Calu3 (cell line): ENCODE results near the gene APOL2. TPM values are rescaled to one million over a fixed set of nuclear protein-coding genes. Genes with fewer than 3 reads are reported as not detected.
"Not testable (repeated sequence)": the region's sequence is repeated elsewhere in the genome, so short reads cannot be mapped to it uniquely, and the experiment has no call there.

Source experiments
- BruUV-seq: library from RNA; stranded (reverse); fragments of 400-500 nt; replicated peaks from 2 replicates; lab custom pipeline; 2021; lab: Mats Ljungman, UMichigan
- CTCF ChIA-PET: fragments of 300-600 bp; sonication (Branson Sonifier 250); formaldehyde crosslinking; loops from one replicate; lab custom pipeline; 2022; ENCODE audit warnings: antibody characterized with exemption; lab: Charles Lee
- DNase-seq: peaks from one replicate; pipeline ENCODE4 v3.0.0; 2022
- H3K27ac Mint-ChIP-seq: one replicate; pipeline ENCODE4 v1.8.0; 2022; ENCODE audit warnings: mixed read lengths; ENCODE audit not compliant: unreplicated experiment
- H3K27me3 Mint-ChIP-seq: one replicate; pipeline ENCODE4 v1.8.0; 2022; ENCODE audit warnings: mixed read lengths; ENCODE audit not compliant: unreplicated experiment
- H3K36me3 Mint-ChIP-seq: one replicate; pipeline ENCODE4 v1.8.0; 2022; ENCODE audit warnings: mild to moderate bottlenecking, moderate library complexity, mixed read lengths; ENCODE audit not compliant: insufficient read depth, unreplicated experiment
- H3K4me1 Mint-ChIP-seq: one replicate; pipeline ENCODE4 v1.8.0; 2022; ENCODE audit warnings: mild to moderate bottlenecking, low read depth, mixed read lengths; ENCODE audit not compliant: unreplicated experiment
- H3K4me3 Mint-ChIP-seq: one replicate; pipeline ENCODE4 v1.8.0; 2022; ENCODE audit warnings: mild to moderate bottlenecking, low read depth, moderate library complexity, mixed read lengths; ENCODE audit not compliant: unreplicated experiment
- H3K9me3 Mint-ChIP-seq: one replicate; pipeline ENCODE4 v1.8.0; 2022; ENCODE audit warnings: low read depth, mixed read lengths; ENCODE audit not compliant: unreplicated experiment
- intact Hi-C: fragments of 100-400 bp; cut with micrococcal nuclease; formaldehyde crosslinking; loops from one replicate; pipeline ENCODE4 v1.10.0; 2022; ENCODE audit not compliant: unreplicated experiment
- total RNA-seq: library from RNA; stranded (reverse); gene quantifications from 2 replicates; pipeline ENCODE4 v1.2.3, GENCODE V29; 2022
- TF ChIP-seq, protein P1 (sequence below): fragments of 200-600 bp; IDR thresholded peaks from one replicate; pipeline ENCODE4 v1.8.0; 2022; ENCODE audit warnings: antibody characterized with exemption; ENCODE audit not compliant: unreplicated experiment

APOL2 gene
- total RNA-seq, 1 experiment from 2014 or later: 90.1 TPM

DNA sequence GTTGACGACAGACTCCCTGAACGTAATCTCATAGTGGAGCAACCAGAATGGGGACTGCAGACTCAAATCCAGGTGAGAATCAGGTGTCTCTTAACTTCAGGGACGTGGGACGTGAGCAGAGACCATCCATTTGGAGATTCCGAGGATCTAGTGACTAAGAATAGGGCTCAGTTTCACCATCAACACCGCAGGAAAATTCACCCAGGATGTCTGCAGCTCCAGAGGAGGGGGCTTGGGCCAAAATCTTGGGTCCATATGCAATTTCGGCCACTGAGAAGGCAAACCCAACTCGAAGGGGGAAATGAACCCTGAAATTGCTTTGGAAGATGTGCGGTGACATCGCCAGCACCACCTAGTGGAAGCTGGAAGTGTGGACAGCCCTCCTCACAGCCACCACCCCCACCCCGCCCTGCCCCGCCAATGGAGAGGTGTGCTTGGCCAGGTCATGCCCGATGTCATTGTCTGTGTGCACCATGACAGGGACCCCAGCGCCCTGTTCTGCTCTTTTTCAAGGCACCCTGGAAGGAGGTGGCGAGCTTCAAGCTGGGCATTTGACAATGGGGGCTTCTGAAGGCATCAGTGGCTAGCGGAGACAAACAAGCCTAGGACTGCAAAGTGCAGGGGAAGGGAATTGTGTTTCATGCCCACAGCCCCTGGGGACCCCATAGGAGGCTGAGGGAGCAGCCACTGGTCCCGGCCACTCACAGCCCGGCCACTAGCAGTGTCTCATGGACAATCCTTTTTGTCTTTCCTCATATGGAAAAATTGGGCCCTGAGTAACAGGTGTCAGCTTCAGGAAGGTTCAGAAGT is 38.4 kb upstream of the APOL2 start:
- CTCF ChIA-PET: interaction anchor here (1.5 to 2.0 kb wide), 4 partner anchors 9 to 83 kb away, joined by 4 to 8 read pairs (median 6); partner anchors contain the start of genes APOL1 and APOL2
- no peaks in the 10 kb centered on the region for H3K4me1 Mint-ChIP-seq
- H3K27me3 Mint-ChIP-seq: no peaks in the 10 kb centered on the region
- peak; percentile 64 for DNase-seq
- peaks cover 55% of the 10 kb centered on the region for H3K36me3 Mint-ChIP-seq
- peak overlapping the region; percentile 54 for H3K27ac Mint-ChIP-seq
- intact Hi-C loops: loop anchor here (1.0 kb wide), 1 partner anchor 82 kb away; no protein-coding TSS in a partner anchor
- no TSS peak for BruUV-seq
- peaks cover 4% of the 10 kb centered on the region for H3K9me3 Mint-ChIP-seq
- H3K4me3 Mint-ChIP-seq: no peak overlapping the region
- TF ChIP-seq, protein P1, sequence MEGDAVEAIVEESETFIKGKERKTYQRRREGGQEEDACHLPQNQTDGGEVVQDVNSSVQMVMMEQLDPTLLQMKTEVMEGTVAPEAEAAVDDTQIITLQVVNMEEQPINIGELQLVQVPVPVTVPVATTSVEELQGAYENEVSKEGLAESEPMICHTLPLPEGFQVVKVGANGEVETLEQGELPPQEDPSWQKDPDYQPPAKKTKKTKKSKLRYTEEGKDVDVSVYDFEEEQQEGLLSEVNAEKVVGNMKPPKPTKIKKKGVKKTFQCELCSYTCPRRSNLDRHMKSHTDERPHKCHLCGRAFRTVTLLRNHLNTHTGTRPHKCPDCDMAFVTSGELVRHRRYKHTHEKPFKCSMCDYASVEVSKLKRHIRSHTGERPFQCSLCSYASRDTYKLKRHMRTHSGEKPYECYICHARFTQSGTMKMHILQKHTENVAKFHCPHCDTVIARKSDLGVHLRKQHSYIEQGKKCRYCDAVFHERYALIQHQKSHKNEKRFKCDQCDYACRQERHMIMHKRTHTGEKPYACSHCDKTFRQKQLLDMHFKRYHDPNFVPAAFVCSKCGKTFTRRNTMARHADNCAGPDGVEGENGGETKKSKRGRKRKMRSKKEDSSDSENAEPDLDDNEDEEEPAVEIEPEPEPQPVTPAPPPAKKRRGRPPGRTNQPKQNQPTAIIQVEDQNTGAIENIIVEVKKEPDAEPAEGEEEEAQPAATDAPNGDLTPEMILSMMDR: peak; percentile 74

DNA sequence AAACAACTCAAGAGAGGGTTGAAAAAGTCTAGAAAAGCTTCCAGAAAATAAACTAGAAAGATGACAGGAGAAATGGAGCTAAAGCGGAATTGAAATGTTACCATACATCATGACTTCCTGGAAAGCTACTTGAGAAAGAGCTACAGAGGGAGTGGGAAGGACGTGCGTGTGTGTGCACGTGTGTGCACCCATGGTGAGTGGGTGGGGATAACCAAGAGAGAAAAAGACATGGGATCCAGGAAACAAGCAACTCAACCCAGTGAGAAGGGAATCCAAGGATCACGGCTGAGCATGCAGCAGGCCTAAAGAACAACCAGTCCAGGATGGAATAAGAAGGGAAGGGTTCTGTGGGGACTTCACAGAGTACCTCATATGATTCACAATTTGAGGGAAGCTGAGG is 35.2 kb upstream of the APOL2 start:
- intact Hi-C loops: no loop called here
- BruUV-seq: no TSS peak
- no peak overlapping the region for H3K27ac Mint-ChIP-seq
- H3K4me3 Mint-ChIP-seq: no peak overlapping the region
- TF ChIP-seq, protein P1: no peak
- H3K36me3 Mint-ChIP-seq: peaks cover 25% of the 10 kb centered on the region
- CTCF ChIA-PET: interaction anchor here (1.1 kb wide), 1 partner anchor 12 kb away, joined by 3 read pairs; no protein-coding TSS in a partner anchor
- H3K27me3 Mint-ChIP-seq: no peaks in the 10 kb centered on the region
- peaks cover 9% of the 10 kb centered on the region for H3K4me1 Mint-ChIP-seq
- H3K9me3 Mint-ChIP-seq: peaks cover 4% of the 10 kb centered on the region
- DNase-seq: no peak

DNA sequence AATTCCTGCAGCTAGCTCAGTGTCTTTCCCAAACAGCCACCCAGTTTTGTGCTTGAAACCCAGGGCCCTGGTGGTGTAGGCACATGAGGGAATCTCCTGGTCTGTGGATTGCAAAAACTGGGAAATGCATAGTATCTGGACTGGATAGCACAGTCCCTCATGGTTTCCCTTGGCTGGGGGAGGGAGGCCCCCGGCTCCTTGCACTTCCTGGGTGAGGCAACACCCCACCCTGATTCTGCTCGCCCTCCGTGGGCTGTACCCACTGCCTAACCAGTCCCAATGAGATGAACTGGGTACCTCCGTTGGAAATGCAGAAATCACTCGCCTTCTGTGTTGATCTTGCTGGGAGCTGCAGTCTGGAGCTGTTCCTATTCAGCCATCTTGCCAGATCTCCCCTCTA is 32.6 kb upstream of the APOL2 start:
- BruUV-seq, H3K9me3 Mint-ChIP-seq, H3K4me1 Mint-ChIP-seq, intact Hi-C loops, CTCF ChIA-PET, DNase-seq, H3K27ac Mint-ChIP-seq, H3K4me3 Mint-ChIP-seq, H3K27me3 Mint-ChIP-seq: not testable (repeated sequence)
- peaks cover 18% of the 10 kb centered on the region for H3K36me3 Mint-ChIP-seq

DNA sequence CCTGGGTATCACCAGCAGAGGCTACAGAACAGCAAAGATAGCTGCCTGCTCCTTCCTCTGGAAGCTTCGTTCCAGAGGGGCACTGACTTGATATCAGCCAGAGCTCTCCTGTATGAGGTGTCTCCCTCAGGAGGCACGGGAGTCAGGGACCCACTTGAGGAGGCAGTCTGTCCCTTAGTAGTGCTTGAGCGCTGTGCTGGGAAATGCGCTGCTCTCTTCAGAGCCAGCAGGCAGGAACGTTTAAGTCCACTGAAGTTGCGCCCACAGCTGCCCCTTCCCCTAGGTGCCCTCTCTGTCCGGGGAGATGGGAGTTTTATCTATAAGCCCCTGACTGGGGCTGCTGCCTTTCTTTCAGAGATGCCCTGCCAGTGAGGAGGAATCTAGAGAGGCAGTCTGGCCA is 31.9 kb upstream of the APOL2 start:
- CTCF ChIA-PET, DNase-seq, H3K27me3 Mint-ChIP-seq, BruUV-seq, H3K4me3 Mint-ChIP-seq, intact Hi-C loops, H3K4me1 Mint-ChIP-seq, H3K9me3 Mint-ChIP-seq, H3K27ac Mint-ChIP-seq: not testable (repeated sequence)
- H3K36me3 Mint-ChIP-seq: peaks cover 25% of the 10 kb centered on the region

DNA sequence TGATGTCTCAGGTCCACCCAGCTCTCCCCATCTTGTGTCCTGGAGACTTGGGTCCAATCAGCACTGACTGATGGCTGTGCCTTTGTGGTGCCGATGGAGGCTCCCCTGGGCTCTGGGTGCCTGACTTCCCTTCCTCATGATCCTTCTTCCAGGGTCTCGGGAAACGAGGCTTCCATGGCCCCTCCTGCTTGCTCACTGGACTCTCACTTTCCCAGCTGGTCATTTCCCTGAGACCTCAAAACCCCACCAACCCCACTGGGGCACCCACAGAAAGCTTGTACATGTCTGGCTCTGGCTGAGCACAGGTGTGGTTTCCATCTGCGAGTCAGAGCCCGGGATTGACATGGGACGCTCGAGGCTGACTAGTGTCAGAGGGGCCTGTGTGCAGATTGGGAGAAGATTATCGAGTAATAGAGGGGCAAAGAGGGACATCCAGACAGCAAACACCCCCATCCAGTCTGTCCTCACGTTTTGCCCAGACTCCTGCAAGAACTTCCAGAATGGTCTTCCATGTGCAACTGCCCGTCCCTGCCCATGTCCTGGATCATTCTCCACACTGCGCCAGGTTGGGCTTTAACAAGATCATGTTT is 28.7 kb upstream of the APOL2 start:
- no TSS peak for BruUV-seq
- no peak for DNase-seq
- intact Hi-C loops: no loop called here
- no peaks in the 10 kb centered on the region for H3K9me3 Mint-ChIP-seq
- no peak overlapping the region for H3K4me3 Mint-ChIP-seq
- no peak overlapping the region for H3K27ac Mint-ChIP-seq
- no peaks in the 10 kb centered on the region for H3K27me3 Mint-ChIP-seq
- TF ChIP-seq, protein P1: no peak
- CTCF ChIA-PET: interaction anchor here (1.2 kb wide), 1 partner anchor 29 kb away, joined by 4 read pairs; the partner anchor contains the start of gene APOL2
- H3K4me1 Mint-ChIP-seq: peaks cover 9% of the 10 kb centered on the region
- H3K36me3 Mint-ChIP-seq: peaks cover 47% of the 10 kb centered on the region
